Measurements from ENCODE around the gene LSG1.

- TF ChIP-seq, protein P1, sequence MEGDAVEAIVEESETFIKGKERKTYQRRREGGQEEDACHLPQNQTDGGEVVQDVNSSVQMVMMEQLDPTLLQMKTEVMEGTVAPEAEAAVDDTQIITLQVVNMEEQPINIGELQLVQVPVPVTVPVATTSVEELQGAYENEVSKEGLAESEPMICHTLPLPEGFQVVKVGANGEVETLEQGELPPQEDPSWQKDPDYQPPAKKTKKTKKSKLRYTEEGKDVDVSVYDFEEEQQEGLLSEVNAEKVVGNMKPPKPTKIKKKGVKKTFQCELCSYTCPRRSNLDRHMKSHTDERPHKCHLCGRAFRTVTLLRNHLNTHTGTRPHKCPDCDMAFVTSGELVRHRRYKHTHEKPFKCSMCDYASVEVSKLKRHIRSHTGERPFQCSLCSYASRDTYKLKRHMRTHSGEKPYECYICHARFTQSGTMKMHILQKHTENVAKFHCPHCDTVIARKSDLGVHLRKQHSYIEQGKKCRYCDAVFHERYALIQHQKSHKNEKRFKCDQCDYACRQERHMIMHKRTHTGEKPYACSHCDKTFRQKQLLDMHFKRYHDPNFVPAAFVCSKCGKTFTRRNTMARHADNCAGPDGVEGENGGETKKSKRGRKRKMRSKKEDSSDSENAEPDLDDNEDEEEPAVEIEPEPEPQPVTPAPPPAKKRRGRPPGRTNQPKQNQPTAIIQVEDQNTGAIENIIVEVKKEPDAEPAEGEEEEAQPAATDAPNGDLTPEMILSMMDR (IDR thresholded peaks at IDR 0.05; ENCODE audit: poor library complexity, severe bottlenecking), result no peak
- TF ChIP-seq EZH2 (IDR thresholded peaks at IDR 0.05; ENCODE audit: borderline replicate concordance, insufficient read depth, low read length, poor library complexity, severe bottlenecking) (no peak), POLR2AphosphoS5 (IDR thresholded peaks at IDR 0.05) (no peak), EP300 (conservative IDR thresholded peaks at IDR 0.05; ENCODE audit: poor library complexity, severe bottlenecking) (no peak), REST (IDR thresholded peaks at IDR 0.05; ENCODE audit: borderline replicate concordance) (no peak), RAD21 (conservative IDR thresholded peaks at IDR 0.05) (no peak)
Measured at GRCh38 chr3:194624956-194625355, 47.0 kb downstream of the LSG1 start.
